Gastroesophageal sphincter (tissue), 4 donors: ENCODE results near the gene SLBP. TPM values are rescaled to one million over a fixed set of nuclear protein-coding genes. Genes with fewer than 3 reads are reported as not detected.
"Not testable (repeated sequence)": the region's sequence is repeated elsewhere in the genome, so short reads cannot be mapped to it uniquely, and the experiment has no call there.

Experiments used
- ATAC-seq: fragments of 150-250 bp; one replicate; pipeline ENCODE4 v1.9.1; 2016; ENCODE audit warnings: mild to moderate bottlenecking, moderate library complexity
- H3K27ac ChIP-seq, 4 donors: fragments of 200-600 bp; sonication (generic) in 3 of 4; 1 replicate in 3 of 4; 2 replicates in 1 of 4; pipeline ENCODE4 v1.5.1; 2016 to 2019
- H3K27me3 ChIP-seq: fragments of 200-600 bp; sonication (generic); one replicate; pipeline ENCODE4 v1.5.1; 2019
- H3K36me3 ChIP-seq, 2 donors: fragments of 200-600 bp; sonication (generic); one replicate each; pipeline ENCODE4 v1.5.1; 2019; ENCODE audit warnings: control low read depth in 1 of 2
- H3K4me1 ChIP-seq, 3 donors: fragments of 200-600 bp; sonication (generic); 1 replicate in 2 of 3; 2 replicates in 1 of 3; pipeline ENCODE4 v1.5.1; 2016 to 2019; ENCODE audit warnings: control low read depth in 2 of 3
- H3K4me3 ChIP-seq, 2 donors: fragments of 200-600 bp; sonication (generic); one replicate each; pipeline ENCODE4 v1.5.1; 2019; ENCODE audit warnings: mild to moderate bottlenecking in 1 of 2, moderate library complexity in 1 of 2
- H3K9me3 ChIP-seq, 3 donors: fragments of 200-600 bp; sonication (generic); one replicate each; pipeline ENCODE4 v1.5.1; 2017 to 2019; ENCODE audit warnings: control low read depth in 2 of 3
- CTCF ChIP-seq, 4 experiments: fragments of 200-600 bp in 2 of 4; fragments of 450-650 bp in 2 of 4; sonication (generic) in 1 of 4; IDR thresholded peaks; one replicate each; pipeline ENCODE4 v1.5.1; 2017 to 2019; ENCODE audit warnings: antibody characterized with exemption in 4 of 4, mild to moderate bottlenecking in 2 of 4, moderate library complexity in 2 of 4
- EP300 ChIP-seq: sonication (generic); formaldehyde crosslinking; IDR thresholded peaks from one replicate; pipeline ENCODE4 v1.6.1; 2017; ENCODE audit warnings: antibody characterized with exemption, mild to moderate bottlenecking
- POLR2A ChIP-seq, 2 donors: fragments of 450-650 bp; IDR thresholded peaks; one replicate each; pipeline ENCODE4 v1.6.1; 2017; ENCODE audit warnings: antibody characterized with exemption in 2 of 2, mild to moderate bottlenecking in 2 of 2, moderate library complexity in 1 of 2
- POLR2AphosphoS5 ChIP-seq: sonication (generic); formaldehyde crosslinking; IDR thresholded peaks from one replicate; pipeline ENCODE4 v1.6.1; 2017; ENCODE audit warnings: antibody characterized with exemption
- WGBS, 2 donors: methylation state at CpG; one replicate each; pipeline ENCODE4 v1.1.5; 2018; ENCODE audit warnings: low coverage in 1 of 2; 5-methylcytosine and 5-hydroxymethylcytosine counted together
- total RNA-seq, 4 donors: library from RNA; depleted of rRNA; stranded (reverse); fragments of >200 nt; gene quantifications; one replicate each; pipeline ENCODE4 v1.1.0, GENCODE V29; 2016

Gene SLBP
- total RNA-seq, 4 donors from 2014 or later: 34.1 to 54.0 (median 38.6) TPM

- no peak overlapping the region for H3K27ac ChIP-seq
- 65 to 74% methylated on average over 4 to 15 of the region's 19 CpGs for WGBS, 2 donors
- no peaks in the 10 kb centered on the region for H3K9me3 ChIP-seq
- ATAC-seq: no peak
- H3K36me3 ChIP-seq: no peaks in the 10 kb centered on the region
- H3K4me1 ChIP-seq: no peaks in the 10 kb centered on the region
- no peak overlapping the region for H3K4me3 ChIP-seq
- H3K27me3 ChIP-seq: no peaks in the 10 kb centered on the region
- TF ChIP-seq POLR2AphosphoS5 (no peak), POLR2A (IDR thresholded peaks at IDR 0.05) (no peak), CTCF (IDR thresholded peaks at IDR 0.05) (no peak), EP300 (no peak)
Observed at GRCh38 chr4:1675136-1675801, 36.9 kb downstream of the SLBP start.

GRCh38 chr4:1674682-1675081 is 37.4 kb downstream of the SLBP start:
- no peaks in the 10 kb centered on the region for H3K27me3 ChIP-seq
- no peak for ATAC-seq
- no peak overlapping the region for H3K27ac ChIP-seq
- TF ChIP-seq CTCF (IDR thresholded peaks at IDR 0.05): no peak
- no peak for TF ChIP-seq EP300
- TF ChIP-seq POLR2AphosphoS5: no peak
- TF ChIP-seq POLR2A (IDR thresholded peaks at IDR 0.05): no peak
- WGBS, 2 donors: 57 to 100% methylated on average over 1 to 5 of the region's 9 CpGs
- no peaks in the 10 kb centered on the region for H3K36me3 ChIP-seq
- no peak overlapping the region for H3K4me3 ChIP-seq
- H3K4me1 ChIP-seq: no peaks in the 10 kb centered on the region
- H3K9me3 ChIP-seq: no peaks in the 10 kb centered on the region

- 72 to 74% methylated on average over 5 of the region's 20 CpGs for WGBS, 2 donors
- Histone ChIP-seq H3K27me3 (no peaks in the 10 kb centered on the region), H3K4me1 (no peaks in the 10 kb centered on the region), H3K4me3 (no peak overlapping the region), H3K9me3 (no peaks in the 10 kb centered on the region), H3K27ac (no peak overlapping the region), H3K36me3 (no peaks in the 10 kb centered on the region)
- ATAC-seq: no peak
- no peak for TF ChIP-seq POLR2A (IDR thresholded peaks at IDR 0.05)
- no peak for TF ChIP-seq EP300
- no peak for TF ChIP-seq CTCF (IDR thresholded peaks at IDR 0.05)
- TF ChIP-seq POLR2AphosphoS5: no peak
Observed at GRCh38 chr4:1673671-1674070, 38.4 kb downstream of the SLBP start.

GRCh38 chr4:1671011-1671410 is 41.1 kb downstream of the SLBP start:
- not testable (repeated sequence) for H3K9me3 ChIP-seq, H3K4me3 ChIP-seq, H3K4me1 ChIP-seq, H3K27ac ChIP-seq, H3K27me3 ChIP-seq, H3K36me3 ChIP-seq, ATAC-seq
- WGBS, 2 donors: 40 to 86% methylated on average over 1 to 8 of the region's 20 CpGs

GRCh38 chr4:1670279-1670678 is 41.8 kb downstream of the SLBP start:
- H3K4me1 ChIP-seq: no peaks in the 10 kb centered on the region
- no CpG with 5 or more reads among the region's 11 CpGs for WGBS, 2 donors
- no peak overlapping the region for H3K27ac ChIP-seq
- no peak overlapping the region for H3K4me3 ChIP-seq
- H3K9me3 ChIP-seq: no peaks in the 10 kb centered on the region
- H3K27me3 ChIP-seq: no peaks in the 10 kb centered on the region
- peaks cover 0 to 4% of the 10 kb centered on the region in 2 donors for H3K36me3 ChIP-seq
- TF ChIP-seq POLR2A (IDR thresholded peaks at IDR 0.05) (no peak), POLR2AphosphoS5 (no peak), CTCF (IDR thresholded peaks at IDR 0.05) (no peak), EP300 (no peak)
- no peak for ATAC-seq
